GM23248 (cell line): ENCODE data around the gene IL22. TPM values are rescaled to one million over a fixed set of nuclear protein-coding genes. Genes with fewer than 3 reads are reported as not detected.
A peak's percentile ranks its signal among the peaks of the same experiment; 100 is the strongest.

Experiments used
- DNase-seq: peaks from one replicate; pipeline ENCODE4 v3.0.0-alpha.2; 2015
- H2AFZ ChIP-seq: fragments of 200-600 bp; sonication (generic); 2 replicates; pipeline ENCODE4 v1.6.1; 2016; ENCODE audit warnings: antibody characterized with exemption
- H3F3A ChIP-seq: fragments of 200-600 bp; sonication (generic); 2 replicates; pipeline ENCODE4 v1.6.1; 2016; ENCODE audit warnings: mild to moderate bottlenecking, antibody characterized with exemption, mixed run types; ENCODE audit not compliant: insufficient read depth
- H3K27ac ChIP-seq: fragments of 200-600 bp; sonication (generic); 2 replicates; pipeline ENCODE4 v1.5.1; 2016; ENCODE audit warnings: mild to moderate bottlenecking
- H3K27me3 ChIP-seq: fragments of 200-600 bp; sonication (generic); replicated peaks from 2 replicates; pipeline ENCODE4 v1.6.1; 2016; ENCODE audit warnings: mild to moderate bottlenecking; ENCODE audit not compliant: insufficient read depth
- H3K36me3 ChIP-seq: fragments of 200-600 bp; sonication (generic); 2 replicates; pipeline ENCODE4 v1.6.1; 2016; ENCODE audit warnings: low read depth, mild to moderate bottlenecking
- H3K4me1 ChIP-seq: fragments of 200-600 bp; sonication (generic); 2 replicates; pipeline ENCODE4 v1.6.1; 2016; ENCODE audit warnings: mild to moderate bottlenecking; ENCODE audit not compliant: insufficient read depth
- H3K4me2 ChIP-seq: fragments of 200-600 bp; sonication (generic); one replicate; pipeline ENCODE4 v1.6.1; 2016; ENCODE audit warnings: mild to moderate bottlenecking; ENCODE audit not compliant: unreplicated experiment
- H3K4me3 ChIP-seq: fragments of 200-600 bp; sonication (generic); 2 replicates; pipeline ENCODE4 v1.5.1; 2016; ENCODE audit warnings: mild to moderate bottlenecking
- H3K79me2 ChIP-seq: fragments of 200-600 bp; sonication (generic); 2 replicates; pipeline ENCODE4 v1.6.1; 2016; ENCODE audit warnings: mild to moderate bottlenecking; ENCODE audit not compliant: insufficient read depth
- H3K9ac ChIP-seq: fragments of 200-600 bp; sonication (generic); 2 replicates; pipeline ENCODE4 v1.6.1; 2016; ENCODE audit warnings: mild to moderate bottlenecking
- H3K9me2 ChIP-seq: fragments of 200-600 bp; sonication (generic); 2 replicates; pipeline ENCODE4 v1.6.1; 2016; ENCODE audit warnings: mixed run types, mild to moderate bottlenecking, moderate library complexity; ENCODE audit not compliant: insufficient read depth
- H3K9me3 ChIP-seq: fragments of 200-600 bp; sonication (generic); one replicate; pipeline ENCODE4 v1.6.1; 2017; ENCODE audit warnings: low read depth
- H4K20me1 ChIP-seq: fragments of 200-600 bp; sonication (generic); 2 replicates; pipeline ENCODE4 v1.6.0; 2016; ENCODE audit not compliant: insufficient read depth
- EZH2 ChIP-seq: fragments of 200-600 bp; sonication (generic); IDR thresholded peaks from 2 replicates; pipeline ENCODE4 v1.6.1; 2018; ENCODE audit warnings: antibody characterized with exemption, mild to moderate bottlenecking; ENCODE audit not compliant: insufficient read depth, poor library complexity, severe bottlenecking
- EZH2phosphoT487 ChIP-seq: fragments of 200-600 bp; sonication (generic); IDR thresholded peaks from 2 replicates; pipeline ENCODE4 v1.6.1; 2018; ENCODE audit warnings: antibody characterized with exemption, moderate library complexity, mild to moderate bottlenecking, low read depth; ENCODE audit not compliant: insufficient read depth
- WGBS, 2 experiments: methylation state at CpG; one replicate each; pipeline ENCODE4 v1.1.6; 2015 to 2017; ENCODE audit warnings: low lambda C conversion rate in 2 of 2, low coverage in 1 of 2; ENCODE audit errors: missing lambda C conversion rate in 2 of 2; 5-methylcytosine and 5-hydroxymethylcytosine counted together
- in situ Hi-C: fragments of 300-500 bp; cut with MboI; formaldehyde crosslinking; loops from 2 replicates; pipeline ENCODE4 v1.15.0; 2020
- polyA plus RNA-seq: library from polyadenylated mRNA; unstranded; fragments of >200 nt; fragmentation: Nextera tagmentation; extraction: Ambion mirVana; gene quantifications from 2 replicates; pipeline ENCODE4 v1.2.1, GENCODE V29; 2016
- total RNA-seq: library from RNA; depleted of rRNA; stranded (reverse); fragments of >200 nt; shearing (Covaris generic); gene quantifications from 2 replicates; pipeline ENCODE4 v1.2.3, GENCODE V29; 2014

The IL22 gene
- total and polyA plus RNA-seq, 2 experiments from 2014 or later: not detected

GRCh38 chr12:68237078-68237477, 16.3 kb downstream of the IL22 start:
- Histone ChIP-seq H3K9ac (0 out of 2 replicates have a peak overlapping the region, but pooled peaks have one; percentile 15), H3K4me1 (peaks cover 36% of the 10 kb centered on the region), H3F3A (peaks cover 33% of the 10 kb centered on the region), H3K9me2 (no peaks in the 10 kb centered on the region), H3K27ac (peak overlapping the region; percentile 39; the same call in 1 of the 2 replicates), H3K4me2 (peak overlapping the region; percentile 45), H3K79me2 (no peaks in the 10 kb centered on the region), H3K27me3 (no peaks in the 10 kb centered on the region), H4K20me1 (no peaks in the 10 kb centered on the region), H3K9me3 (no peaks in the 10 kb centered on the region), H3K4me3 (0 out of 2 replicates have a peak overlapping the region, but pooled peaks have one; percentile 5), H2AFZ (peak overlapping the region; percentile 21; the same call in 1 of the 2 replicates), H3K36me3 (no peaks in the 10 kb centered on the region)
- no peak for TF ChIP-seq EZH2
- no peak for TF ChIP-seq EZH2phosphoT487
- 80 to 91% methylated on average over 2 of the region's 2 CpGs for WGBS, 2 experiments
- DNase-seq: peak; percentile 38
- in situ Hi-C loops: no loop called here

GRCh38 chr12:68236421-68237059, 16.9 kb downstream of the IL22 start:
- WGBS, 2 experiments: 92 to 94% methylated on average over 8 of the region's 8 CpGs
- no peak overlapping the region for H3K27ac ChIP-seq
- no peak overlapping the region for H2AFZ ChIP-seq

DNA sequence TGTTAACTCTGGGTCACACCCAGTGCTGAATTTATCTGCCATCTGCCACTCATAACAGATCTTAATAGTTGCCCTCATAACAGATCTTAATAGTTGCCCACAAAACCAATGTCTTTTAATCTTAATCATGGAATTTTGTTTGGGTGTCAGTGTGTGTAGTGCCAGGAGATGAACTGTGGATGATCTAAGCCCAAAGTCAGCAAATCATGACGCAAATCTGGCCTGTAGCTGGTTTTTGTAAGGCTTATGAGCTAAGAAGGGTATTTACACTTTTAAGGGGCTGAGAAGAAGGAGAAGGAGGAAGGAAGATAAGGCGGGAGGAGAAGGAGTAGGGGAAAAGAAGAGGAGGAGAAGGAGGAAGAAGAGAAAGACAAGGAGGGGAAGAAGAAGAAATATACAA, 17.8 kb downstream of the IL22 start:
- H3K27ac ChIP-seq: no peak overlapping the region
- in situ Hi-C loops: no loop called here
- 68 to 74% methylated on average over 2 of the region's 2 CpGs for WGBS, 2 experiments

More at GRCh38 chr12:68236421-68237059, 16.9 kb downstream of the IL22 start:
- DNase-seq: peak; percentile 23
- no peaks in the 10 kb centered on the region for H3K27me3 ChIP-seq
- H3K9me2 ChIP-seq: no peaks in the 10 kb centered on the region
- H3K4me2 ChIP-seq: no peak overlapping the region
- in situ Hi-C loops: no loop called here
- no peaks in the 10 kb centered on the region for H3K79me2 ChIP-seq
- H3K9ac ChIP-seq: no peak overlapping the region
- H3K4me3 ChIP-seq: no peak overlapping the region
- peaks cover 36% of the 10 kb centered on the region for H3K4me1 ChIP-seq
- H4K20me1 ChIP-seq: no peaks in the 10 kb centered on the region
- no peaks in the 10 kb centered on the region for H3K9me3 ChIP-seq
- no peaks in the 10 kb centered on the region for H3K36me3 ChIP-seq
- TF ChIP-seq EZH2phosphoT487 (no peak), EZH2 (no peak)
- H3F3A ChIP-seq: peaks cover 33% of the 10 kb centered on the region

DNA sequence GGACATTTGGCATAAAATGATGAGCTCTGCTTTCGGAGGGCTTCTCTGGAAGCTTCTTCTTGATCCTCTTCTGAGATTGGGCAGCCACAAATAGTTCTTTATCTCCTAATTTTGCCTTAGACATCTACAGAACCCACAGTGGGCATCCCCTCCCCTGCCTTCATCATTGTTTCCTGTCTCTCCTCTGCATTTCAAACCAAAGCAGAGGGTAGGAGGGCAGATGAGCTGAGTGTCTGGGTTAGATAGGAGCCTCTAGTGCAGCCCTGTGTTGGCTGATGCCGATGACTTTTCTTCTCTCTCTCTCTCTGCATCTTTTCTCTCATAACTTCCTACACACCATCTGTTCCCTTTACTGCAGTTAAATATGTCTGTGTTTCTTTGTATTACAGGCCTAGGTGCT, 19.3 kb downstream of the IL22 start:
- WGBS, 2 experiments: 58 to 87% methylated on average over 2 of the region's 2 CpGs
- in situ Hi-C loops: loop anchor here (5.0 kb wide), 1 partner anchor 78 kb away; no protein-coding TSS in a partner anchor

More for the DNA sequence above, 17.8 kb downstream of the IL22 start:
- Histone ChIP-seq H4K20me1 (no peaks in the 10 kb centered on the region), H3K4me1 (peaks cover 31% of the 10 kb centered on the region), H3K27me3 (no peaks in the 10 kb centered on the region), H3K9ac (no peak overlapping the region), H2AFZ (no peak overlapping the region), H3F3A (peaks cover 31% of the 10 kb centered on the region), H3K4me2 (no peak overlapping the region), H3K4me3 (no peak overlapping the region), H3K79me2 (no peaks in the 10 kb centered on the region), H3K9me2 (no peaks in the 10 kb centered on the region), H3K36me3 (no peaks in the 10 kb centered on the region), H3K9me3 (no peaks in the 10 kb centered on the region)
- no peak for TF ChIP-seq EZH2
- no peak for TF ChIP-seq EZH2phosphoT487
- DNase-seq: peak; percentile 61

More for the DNA sequence above, 19.3 kb downstream of the IL22 start:
- no peak overlapping the region for H3K9ac ChIP-seq
- H4K20me1 ChIP-seq: no peaks in the 10 kb centered on the region
- no peaks in the 10 kb centered on the region for H3K27me3 ChIP-seq
- no peak overlapping the region for H2AFZ ChIP-seq
- no peaks in the 10 kb centered on the region for H3K9me3 ChIP-seq
- no peaks in the 10 kb centered on the region for H3K79me2 ChIP-seq
- H3K36me3 ChIP-seq: no peaks in the 10 kb centered on the region
- peaks cover 19% of the 10 kb centered on the region for H3F3A ChIP-seq
- no peak for TF ChIP-seq EZH2
- no peak for TF ChIP-seq EZH2phosphoT487
- DNase-seq: no peak
- H3K4me3 ChIP-seq: no peak overlapping the region
- H3K4me1 ChIP-seq: peaks cover 19% of the 10 kb centered on the region
- H3K4me2 ChIP-seq: no peak overlapping the region
- no peak overlapping the region for H3K27ac ChIP-seq
- H3K9me2 ChIP-seq: no peaks in the 10 kb centered on the region
